Hematopoietic multipotent progenitor cell treated with erythropoietin and hydrocortisone succinate and interleukin-3 and kit ligand, for 15 days (in vitro differentiated cells): ENCODE results near the gene PCDHGA1.
"Not testable (repeated sequence)": the region's sequence is repeated elsewhere in the genome, so short reads cannot be mapped to it uniquely, and the experiment has no call there.

Source experiments
- DNase-seq: peaks from one replicate; pipeline ENCODE4 v3.0.0-alpha.2; 2015; ENCODE audit warnings: low spot score

PCDHGA1 gene

DNA sequence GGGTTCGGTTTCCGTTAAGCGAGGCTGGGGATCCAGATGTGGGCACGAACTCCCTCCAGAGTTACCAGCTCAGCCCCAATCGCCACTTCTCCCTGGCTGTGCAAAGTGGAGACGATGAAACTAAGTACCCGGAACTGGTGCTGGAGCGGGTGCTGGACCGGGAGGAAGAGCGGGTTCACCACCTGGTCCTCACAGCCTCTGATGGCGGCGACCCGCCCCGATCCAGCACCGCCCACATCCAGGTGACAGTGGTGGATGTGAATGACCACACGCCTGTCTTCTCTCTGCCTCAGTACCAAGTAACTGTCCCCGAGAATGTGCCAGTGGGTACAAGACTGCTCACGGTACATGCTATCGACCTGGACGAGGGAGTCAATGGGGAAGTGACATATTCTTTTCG, 53.0 kb downstream of the PCDHGA1 start:
- DNase-seq: no peak

- no peak for DNase-seq
Measured at GRCh38 chr5:141384471-141385267, 54.4 kb downstream of the PCDHGA1 start.

DNA sequence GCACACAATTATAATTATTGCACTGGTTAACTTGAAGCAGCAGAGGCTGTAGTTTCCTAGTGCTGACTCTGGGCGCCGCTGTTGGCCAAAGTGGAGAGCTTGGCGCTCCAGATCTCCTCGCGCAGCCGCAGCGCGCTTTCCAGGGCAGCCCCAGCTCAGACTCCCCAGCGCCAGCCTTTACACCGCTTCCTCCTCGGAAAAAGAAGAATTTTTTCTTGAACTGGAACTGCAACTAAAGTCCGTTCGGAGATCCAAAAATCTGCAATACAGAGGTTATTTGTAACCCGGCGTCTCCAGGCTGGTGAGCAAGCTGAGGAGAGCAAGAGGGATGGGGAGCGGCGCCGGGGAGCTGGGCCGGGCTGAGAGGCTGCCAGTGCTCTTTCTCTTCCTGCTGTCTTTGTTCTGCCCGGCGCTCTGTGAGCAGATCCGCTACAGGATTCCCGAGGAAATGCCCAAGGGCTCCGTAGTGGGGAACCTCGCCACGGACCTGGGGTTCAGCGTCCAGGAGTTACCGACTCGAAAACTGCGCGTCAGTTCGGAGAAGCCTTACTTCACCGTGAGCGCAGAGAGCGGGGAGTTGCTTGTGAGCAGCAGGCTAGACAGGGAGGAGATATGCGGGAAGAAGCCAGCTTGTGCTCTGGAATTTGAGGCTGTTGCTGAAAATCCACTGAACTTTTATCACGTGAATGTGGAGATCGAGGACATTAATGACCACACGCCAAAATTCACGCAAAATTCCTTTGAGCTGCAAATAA, 57.4 kb downstream of the PCDHGA1 start, which contains the start of gene PCDHGB4:
Gene PCDHGB4, plus strand, starts transcription at position 142 of the 755 bp plus-strand sequence. Its CDS starts 187 bp downstream, at position 329.
- DNase-seq: not testable (repeated sequence)

GRCh38 chr5:141388661-141389060, 58.3 kb downstream of the PCDHGA1 start:
- DNase-seq: no peak

DNA sequence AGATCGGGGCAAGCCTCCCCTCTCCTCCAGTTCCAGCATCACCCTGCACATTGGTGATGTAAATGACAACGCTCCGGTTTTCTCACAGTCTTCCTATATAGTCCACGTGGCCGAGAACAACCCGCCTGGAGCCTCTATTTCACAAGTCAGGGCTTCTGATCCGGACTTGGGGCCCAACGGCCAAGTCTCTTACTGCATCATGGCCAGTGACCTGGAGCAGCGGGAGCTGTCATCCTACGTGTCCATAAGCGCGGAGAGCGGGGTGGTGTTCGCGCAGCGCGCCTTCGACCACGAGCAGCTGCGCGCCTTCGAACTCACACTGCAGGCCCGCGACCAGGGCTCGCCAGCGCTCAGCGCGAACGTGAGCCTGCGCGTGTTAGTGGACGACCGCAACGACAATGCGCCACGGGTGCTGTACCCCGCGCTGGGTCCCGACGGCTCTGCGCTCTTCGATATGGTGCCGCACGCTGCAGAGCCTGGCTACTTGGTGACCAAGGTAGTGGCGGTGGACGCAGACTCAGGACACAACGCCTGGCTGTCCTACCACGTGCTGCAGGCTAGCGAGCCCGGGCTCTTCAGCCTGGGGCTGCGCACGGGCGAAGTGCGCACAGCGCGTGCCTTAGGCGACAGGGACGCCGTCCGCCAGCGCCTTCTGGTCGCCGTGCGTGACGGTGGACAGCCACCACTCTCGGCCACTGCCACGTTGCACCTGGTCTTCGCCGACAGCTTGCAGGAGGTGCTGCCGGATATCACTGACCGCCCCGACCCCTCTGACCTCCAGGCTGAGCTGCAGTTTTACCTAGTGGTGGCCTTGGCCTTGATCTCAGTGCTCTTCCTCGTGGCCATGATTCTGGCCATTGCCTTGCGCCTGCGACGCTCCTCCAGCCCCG, 59.1 kb downstream of the PCDHGA1 start:
- DNase-seq: no peak

- no peak for DNase-seq
Measured at GRCh38 chr5:141392429-141393198, 62.3 kb downstream of the PCDHGA1 start, which contains the start of gene PCDHGA8. Gene PCDHGA8, plus strand, starts transcription at chr5:141392633. Its CDS starts 181 bp downstream, at chr5:141392814.

DNA sequence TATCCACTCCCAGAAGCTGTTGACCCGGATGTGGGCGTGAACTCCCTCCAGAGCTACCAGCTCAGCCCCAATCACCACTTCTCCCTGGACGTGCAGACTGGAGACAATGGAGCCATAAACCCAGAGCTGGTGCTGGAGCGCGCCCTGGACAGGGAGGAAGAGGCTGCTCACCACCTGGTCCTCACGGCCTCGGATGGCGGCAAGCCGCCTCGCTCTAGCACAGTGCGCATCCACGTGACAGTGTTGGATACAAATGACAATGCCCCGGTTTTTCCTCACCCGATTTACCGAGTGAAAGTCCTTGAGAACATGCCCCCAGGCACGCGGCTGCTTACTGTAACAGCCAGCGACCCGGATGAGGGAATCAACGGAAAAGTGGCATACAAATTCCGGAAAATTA, 63.0 kb downstream of the PCDHGA1 start:
- no peak for DNase-seq

DNA sequence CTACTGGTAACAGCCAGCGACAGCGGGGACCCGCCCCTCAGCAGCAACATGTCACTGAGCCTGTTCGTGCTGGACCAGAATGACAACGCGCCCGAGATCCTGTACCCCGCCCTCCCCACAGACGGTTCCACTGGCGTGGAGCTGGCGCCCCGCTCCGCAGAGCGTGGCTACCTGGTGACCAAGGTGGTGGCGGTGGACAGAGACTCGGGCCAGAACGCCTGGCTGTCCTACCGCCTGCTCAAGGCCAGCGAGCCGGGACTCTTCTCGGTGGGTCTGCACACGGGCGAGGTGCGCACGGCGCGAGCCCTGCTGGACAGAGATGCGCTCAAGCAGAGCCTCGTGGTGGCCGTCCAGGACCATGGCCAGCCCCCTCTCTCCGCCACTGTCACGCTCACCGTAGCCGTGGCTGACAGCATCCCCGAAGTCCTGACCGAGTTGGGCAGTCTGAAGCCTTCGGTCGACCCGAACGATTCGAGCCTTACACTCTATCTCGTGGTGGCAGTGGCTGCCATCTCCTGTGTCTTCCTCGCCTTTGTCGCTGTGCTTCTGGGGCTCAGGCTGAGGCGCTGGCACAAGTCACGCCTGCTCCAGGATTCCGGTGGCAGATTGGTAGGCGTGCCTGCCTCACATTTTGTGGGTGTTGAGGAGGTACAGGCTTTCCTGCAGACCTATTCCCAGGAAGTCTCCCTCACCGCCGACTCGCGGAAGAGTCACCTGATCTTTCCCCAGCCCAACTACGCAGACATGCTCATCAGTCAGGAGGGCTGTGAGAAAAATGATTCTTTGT, 64.3 kb downstream of the PCDHGA1 start:
- DNase-seq: not testable (repeated sequence)

DNA sequence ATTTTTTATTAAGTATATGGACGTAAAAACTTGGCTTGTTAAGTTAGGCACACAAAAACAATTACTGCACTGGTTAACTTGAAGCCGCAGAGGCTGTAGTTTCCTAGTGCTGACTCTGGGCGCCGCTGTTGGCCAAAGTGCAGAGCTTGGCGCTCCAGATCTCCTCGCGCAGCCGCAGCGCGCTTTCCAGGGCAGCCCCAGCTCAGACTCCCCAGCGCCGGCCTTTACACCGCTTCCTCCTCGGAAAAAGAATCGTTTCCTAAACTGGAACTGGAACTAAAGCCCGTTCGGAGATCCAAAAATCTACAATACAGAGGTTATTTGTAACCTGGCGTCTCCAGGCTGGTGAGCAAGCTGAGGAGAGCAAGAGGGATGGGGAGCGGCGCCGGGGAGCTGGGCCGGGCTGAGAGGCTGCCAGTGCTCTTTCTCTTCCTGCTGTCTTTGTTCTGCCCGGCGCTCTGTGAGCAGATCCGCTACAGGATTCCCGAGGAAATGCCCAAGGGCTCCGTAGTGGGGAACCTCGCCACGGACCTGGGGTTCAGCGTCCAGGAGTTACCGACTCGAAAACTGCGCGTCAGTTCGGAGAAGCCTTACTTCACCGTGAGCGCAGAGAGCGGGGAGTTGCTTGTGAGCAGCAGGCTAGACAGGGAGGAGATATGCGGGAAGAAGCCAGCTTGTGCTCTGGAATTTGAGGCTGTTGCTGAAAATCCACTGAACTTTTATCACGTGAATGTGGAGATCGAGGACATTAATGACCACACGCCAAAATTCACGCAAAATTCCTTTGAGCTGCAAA, 67.6 kb downstream of the PCDHGA1 start, which contains the start of gene PCDHGB5:
Gene PCDHGB5, plus strand, starts transcription at position 192 of the 796 bp plus-strand sequence. Its CDS starts 181 bp downstream, at position 373.
- not testable (repeated sequence) for DNase-seq

GRCh38 chr5:141398608-141399007, 68.3 kb downstream of the PCDHGA1 start:
- no peak for DNase-seq

- DNase-seq: no peak
Measured at GRCh38 chr5:141399555-141400258, 69.4 kb downstream of the PCDHGA1 start.

GRCh38 chr5:141402553-141403243, 72.4 kb downstream of the PCDHGA1 start, which contains the start of gene PCDHGA9:
Gene PCDHGA9, plus strand, starts transcription at chr5:141402778. Its CDS starts 175 bp downstream, at chr5:141402953.
- no peak for DNase-seq

DNA sequence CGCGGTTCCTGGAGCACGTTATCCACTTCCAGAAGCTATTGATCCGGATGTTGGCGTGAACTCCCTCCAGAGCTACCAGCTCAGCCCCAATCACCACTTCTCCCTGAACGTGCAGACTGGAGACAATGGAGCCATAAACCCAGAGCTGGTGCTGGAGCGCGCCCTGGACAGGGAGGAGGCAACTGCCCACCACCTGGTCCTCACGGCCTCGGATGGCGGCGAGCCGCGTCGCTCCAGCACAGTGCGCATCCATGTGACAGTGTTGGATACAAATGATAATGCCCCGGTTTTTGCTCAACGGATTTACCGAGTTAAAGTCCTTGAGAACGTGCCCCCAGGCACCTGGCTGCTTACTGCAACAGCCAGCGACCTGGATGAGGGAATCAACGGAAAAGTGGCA, 73.1 kb downstream of the PCDHGA1 start:
- no peak for DNase-seq

GRCh38 chr5:141407790-141408505, 77.6 kb downstream of the PCDHGA1 start, which contains the start of gene PCDHGB6:
Gene PCDHGB6, plus strand, starts transcription at chr5:141408021. Its CDS starts 182 bp downstream, at chr5:141408203.
- DNase-seq: not testable (repeated sequence)

- DNase-seq: no peak
Measured at GRCh38 chr5:141409598-141410306, 79.4 kb downstream of the PCDHGA1 start.

- DNase-seq: no peak
Measured at GRCh38 chr5:141411575-141411974, 81.3 kb downstream of the PCDHGA1 start.
